Fibroblast of lung (primary cell): ENCODE results near the gene SRPX. TPM values are rescaled to one million over a fixed set of nuclear protein-coding genes. Genes with fewer than 3 reads are reported as not detected.

Experiments
- DNase-seq, 2 donors: peaks; one replicate each; pipeline versions ENCODE4 v3.0.0 to v3.0.0-alpha.2; 2010; ENCODE audit warnings: low read depth in 2 of 2
- H2AFZ ChIP-seq: 2 replicates; pipeline ENCODE4 v1.5.1; 2012; ENCODE audit warnings: low read length, control low read depth, inconsistent platforms
- H3K27ac ChIP-seq: 2 replicates; pipeline ENCODE4 v1.5.1; 2011; ENCODE audit warnings: low read length, control low read depth; ENCODE audit not compliant: insufficient read depth
- H3K27me3 ChIP-seq: 2 replicates; pipeline ENCODE4 v1.5.1; 2011; ENCODE audit warnings: mild to moderate bottlenecking, low read length; ENCODE audit not compliant: control insufficient read depth, insufficient read depth
- H3K36me3 ChIP-seq: 2 replicates; pipeline ENCODE4 v1.5.1; 2011; ENCODE audit warnings: low read length; ENCODE audit not compliant: control insufficient read depth, insufficient read depth
- H3K4me1 ChIP-seq: 2 replicates; pipeline ENCODE4 v1.5.1; 2011; ENCODE audit warnings: low read length; ENCODE audit not compliant: control insufficient read depth, insufficient read depth; ENCODE audit errors: extremely low read depth
- H3K4me2 ChIP-seq: 2 replicates; pipeline ENCODE4 v1.5.1; 2011; ENCODE audit warnings: low read length, control low read depth; ENCODE audit not compliant: insufficient read depth; ENCODE audit errors: extremely low read depth
- H3K4me3 ChIP-seq, 4 experiments: fragments of 200-600 bp in 1 of 4; sonication (generic) in 1 of 4; replicated peaks in 1 of 4; 2 replicates each; pipeline ENCODE4 v1.5.1; 2011 to 2016; ENCODE audit warnings: low read length in 4 of 4, low read depth in 3 of 4, mild to moderate bottlenecking in 3 of 4, control low read depth in 2 of 4, inconsistent platforms in 1 of 4, mixed read lengths in 1 of 4; ENCODE audit not compliant: insufficient read depth in 1 of 4; ENCODE audit errors: control extremely low read depth in 1 of 4
- H3K79me2 ChIP-seq: 2 replicates; pipeline ENCODE4 v1.5.1; 2012; ENCODE audit warnings: mild to moderate bottlenecking, low read length, inconsistent platforms; ENCODE audit not compliant: control insufficient read depth, insufficient read depth
- H3K9ac ChIP-seq: 2 replicates; pipeline ENCODE4 v1.5.1; 2011; ENCODE audit warnings: mild to moderate bottlenecking, low read length, control low read depth; ENCODE audit not compliant: insufficient read depth
- H3K9me3 ChIP-seq: 2 replicates; pipeline ENCODE4 v1.5.1; 2012; ENCODE audit warnings: low read depth, low read length; ENCODE audit not compliant: control insufficient read depth, insufficient read depth
- H4K20me1 ChIP-seq: 2 replicates; pipeline ENCODE4 v1.5.1; 2011; ENCODE audit warnings: low read length; ENCODE audit not compliant: control insufficient read depth, insufficient read depth; ENCODE audit errors: extremely low read depth
- EZH2 ChIP-seq: IDR thresholded peaks from 2 replicates; pipeline ENCODE4 v1.5.1; 2012; ENCODE audit warnings: low read length, control low read depth, mild to moderate bottlenecking; ENCODE audit errors: missing control alignments
- polyA plus RNA-seq, 2 donors: library from polyadenylated mRNA; depleted of rRNA in 1 of 2; stranded (reverse) in 1 of 2; unstranded in 1 of 2; fragments of >200 nt; gene quantifications; 2 replicates each; pipeline ENCODE4 v1.2.1, GENCODE V29; 2011 to 2012; ENCODE audit warnings: missing spikeins in 1 of 2
- total RNA-seq: library from RNA; depleted of rRNA; stranded (reverse); fragments of >200 nt; gene quantifications from 2 replicates; pipeline ENCODE4 v1.2.1, GENCODE V29; 2014
- TF ChIP-seq, protein P1 (sequence below), 2 donors: IDR thresholded peaks in 1 of 2; conservative IDR thresholded peaks in 1 of 2; 1 replicate in 1 of 2; 2 replicates in 1 of 2; pipeline ENCODE4 v1.5.1; 2011 to 2012; ENCODE audit warnings: low read length in 2 of 2, control low read depth in 1 of 2, inconsistent platforms in 1 of 2, low read depth in 1 of 2, mild to moderate bottlenecking in 1 of 2

The SRPX gene
- total and polyA plus RNA-seq, 2 donors (not counting 1 experiment from before 2014, with no cell fraction given), result 84.9 to 141 TPM

GRCh38 chrX:38216642-38217041 is 4.0 kb downstream of the SRPX start:
- Histone ChIP-seq H3K4me1 (no peaks in the 10 kb centered on the region), H3K27me3 (no peaks in the 10 kb centered on the region), H3K27ac (no peak overlapping the region), H3K9me3 (no peaks in the 10 kb centered on the region), H4K20me1 (no peaks in the 10 kb centered on the region), H3K4me2 (no peak overlapping the region), H3K4me3 (no peak overlapping the region), H3K9ac (no peak overlapping the region), H3K36me3 (no peaks in the 10 kb centered on the region), H2AFZ (no peak overlapping the region), H3K79me2 (no peaks in the 10 kb centered on the region)
- DNase-seq, result peak in 1 of 2 donors; percentile 50
- TF ChIP-seq, protein P1, sequence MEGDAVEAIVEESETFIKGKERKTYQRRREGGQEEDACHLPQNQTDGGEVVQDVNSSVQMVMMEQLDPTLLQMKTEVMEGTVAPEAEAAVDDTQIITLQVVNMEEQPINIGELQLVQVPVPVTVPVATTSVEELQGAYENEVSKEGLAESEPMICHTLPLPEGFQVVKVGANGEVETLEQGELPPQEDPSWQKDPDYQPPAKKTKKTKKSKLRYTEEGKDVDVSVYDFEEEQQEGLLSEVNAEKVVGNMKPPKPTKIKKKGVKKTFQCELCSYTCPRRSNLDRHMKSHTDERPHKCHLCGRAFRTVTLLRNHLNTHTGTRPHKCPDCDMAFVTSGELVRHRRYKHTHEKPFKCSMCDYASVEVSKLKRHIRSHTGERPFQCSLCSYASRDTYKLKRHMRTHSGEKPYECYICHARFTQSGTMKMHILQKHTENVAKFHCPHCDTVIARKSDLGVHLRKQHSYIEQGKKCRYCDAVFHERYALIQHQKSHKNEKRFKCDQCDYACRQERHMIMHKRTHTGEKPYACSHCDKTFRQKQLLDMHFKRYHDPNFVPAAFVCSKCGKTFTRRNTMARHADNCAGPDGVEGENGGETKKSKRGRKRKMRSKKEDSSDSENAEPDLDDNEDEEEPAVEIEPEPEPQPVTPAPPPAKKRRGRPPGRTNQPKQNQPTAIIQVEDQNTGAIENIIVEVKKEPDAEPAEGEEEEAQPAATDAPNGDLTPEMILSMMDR (conservative IDR thresholded peaks at IDR 0.05 in 1 of 2, IDR thresholded peaks at IDR 0.05 in 1 of 2; ENCODE audit: low read depth in 1 of 2, low read length in 2 of 2), result no peak
- no peak for TF ChIP-seq EZH2

DNA sequence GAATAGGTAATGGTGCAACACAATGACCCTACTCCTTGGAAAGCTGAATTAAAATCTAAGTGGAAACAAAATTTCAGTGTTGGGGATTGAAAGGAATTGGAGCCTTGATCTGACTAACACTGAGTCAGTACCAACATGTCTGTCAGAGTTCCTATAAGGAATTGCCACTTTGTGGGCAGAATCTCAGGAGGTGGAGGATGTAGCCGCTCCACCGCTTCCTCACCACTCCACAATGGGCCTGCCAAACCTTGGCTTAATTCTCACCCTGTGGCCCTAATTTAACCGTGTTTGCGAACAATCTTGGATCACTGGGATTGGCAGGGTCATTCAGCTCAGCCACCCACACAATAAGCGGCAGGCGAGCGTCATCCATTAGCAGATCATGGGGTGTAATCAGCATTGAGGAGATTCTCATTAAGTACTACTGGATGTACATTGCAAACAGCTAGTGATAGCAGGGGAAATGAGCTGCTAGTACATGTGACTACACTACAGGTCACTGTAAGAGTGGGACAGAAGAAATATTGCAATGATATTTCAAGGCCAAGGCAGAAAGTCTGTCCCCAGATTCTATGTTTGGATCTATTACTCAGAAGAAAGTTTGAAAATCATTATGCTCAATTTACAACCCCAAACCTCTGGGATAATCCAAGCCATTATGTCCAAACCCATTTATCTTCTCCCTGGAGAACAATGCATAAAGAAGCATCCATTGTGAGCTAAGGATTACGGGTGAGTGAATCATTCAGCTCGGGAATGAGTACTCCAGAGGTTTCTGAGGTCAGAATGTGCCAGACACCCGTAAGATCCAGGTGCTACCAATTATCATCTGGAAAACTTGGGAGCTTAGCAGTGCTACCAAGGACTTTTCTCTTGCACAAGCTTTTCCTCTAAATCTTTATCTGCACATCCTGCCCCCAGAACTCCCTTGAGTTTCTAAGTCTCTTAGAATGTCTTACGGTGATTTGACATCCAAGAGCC is 5.8 kb downstream of the SRPX start:
- peak in 1 of 2 donors; percentile 90 for DNase-seq
- H2AFZ ChIP-seq, result no peak overlapping the region
- H4K20me1 ChIP-seq, result no peaks in the 10 kb centered on the region
- no peaks in the 10 kb centered on the region for H3K9me3 ChIP-seq
- no peaks in the 10 kb centered on the region for H3K79me2 ChIP-seq
- no peak overlapping the region for H3K4me3 ChIP-seq
- H3K27me3 ChIP-seq, result no peaks in the 10 kb centered on the region
- TF ChIP-seq, protein P1 (conservative IDR thresholded peaks at IDR 0.05 in 1 of 2, IDR thresholded peaks at IDR 0.05 in 1 of 2; ENCODE audit: low read depth in 1 of 2, low read length in 2 of 2), result no peak
- TF ChIP-seq EZH2, result no peak
- peak overlapping the region; percentile 10 for H3K27ac ChIP-seq
- H3K9ac ChIP-seq, result no peak overlapping the region
- no peaks in the 10 kb centered on the region for H3K4me1 ChIP-seq
- H3K36me3 ChIP-seq, result no peaks in the 10 kb centered on the region
- no peak overlapping the region for H3K4me2 ChIP-seq

GRCh38 chrX:38214044-38214443 is 6.6 kb downstream of the SRPX start:
- no peaks in the 10 kb centered on the region for H3K9me3 ChIP-seq
- DNase-seq, result no peak
- TF ChIP-seq EZH2, result no peak
- TF ChIP-seq, protein P1 (conservative IDR thresholded peaks at IDR 0.05 in 1 of 2, IDR thresholded peaks at IDR 0.05 in 1 of 2; ENCODE audit: low read depth in 1 of 2, low read length in 2 of 2), result no peak
- H2AFZ ChIP-seq, result no peak overlapping the region
- no peaks in the 10 kb centered on the region for H4K20me1 ChIP-seq
- no peak overlapping the region for H3K27ac ChIP-seq
- H3K27me3 ChIP-seq, result no peaks in the 10 kb centered on the region
- no peaks in the 10 kb centered on the region for H3K4me1 ChIP-seq
- H3K4me3 ChIP-seq, result no peak overlapping the region
- no peaks in the 10 kb centered on the region for H3K79me2 ChIP-seq
- no peak overlapping the region for H3K4me2 ChIP-seq
- no peaks in the 10 kb centered on the region for H3K36me3 ChIP-seq
- H3K9ac ChIP-seq, result no peak overlapping the region
